H9 (cell line): Measurements from ENCODE around the gene LDHD. TPM values are rescaled to one million over a fixed set of nuclear protein-coding genes. Genes with fewer than 3 reads are reported as not detected.

Source experiments
- DNase-seq: peaks from one replicate; pipeline ENCODE4 v3.0.0-alpha.2; 2017
- H2AFZ ChIP-seq: one replicate; pipeline ENCODE4 v1.6.1; 2013; ENCODE audit warnings: mild to moderate bottlenecking, low read length, control low read depth, moderate library complexity
- H2AK5ac ChIP-seq: 2 replicates; pipeline ENCODE4 v1.6.1; 2013; ENCODE audit warnings: low read length, control low read depth, mixed read lengths; ENCODE audit not compliant: insufficient read length
- H2BK120ac ChIP-seq: one replicate; pipeline ENCODE4 v1.6.1; 2013; ENCODE audit warnings: low read depth, mild to moderate bottlenecking, low read length, control low read depth, inconsistent platforms; ENCODE audit not compliant: poor library complexity, severe bottlenecking
- H2BK12ac ChIP-seq: 2 replicates; pipeline ENCODE4 v1.6.1; 2013; ENCODE audit warnings: low read length, control low read depth, mixed read lengths, low read depth; ENCODE audit not compliant: insufficient read length
- H2BK15ac ChIP-seq: 2 replicates; pipeline ENCODE4 v1.6.1; 2013; ENCODE audit warnings: low read depth, low read length, control low read depth
- H2BK20ac ChIP-seq: one replicate; pipeline ENCODE4 v1.6.1; 2013; ENCODE audit warnings: low read depth, mild to moderate bottlenecking, low read length, control low read depth, inconsistent platforms; ENCODE audit not compliant: poor library complexity, severe bottlenecking
- H2BK5ac ChIP-seq: 2 replicates; pipeline ENCODE4 v1.6.1; 2013; ENCODE audit warnings: low read length, control low read depth, mixed read lengths; ENCODE audit not compliant: insufficient read length
- H3K14ac ChIP-seq: 2 replicates; pipeline ENCODE4 v1.6.1; 2013; ENCODE audit warnings: low read length, control low read depth; ENCODE audit not compliant: insufficient read depth
- H3K18ac ChIP-seq: 2 replicates; pipeline ENCODE4 v1.6.1; 2013; ENCODE audit warnings: low read depth, mild to moderate bottlenecking, mixed read lengths, low read length, control low read depth; ENCODE audit not compliant: insufficient read length
- H3K23ac ChIP-seq: 2 replicates; pipeline ENCODE4 v1.6.1; 2013; ENCODE audit warnings: low read length, control low read depth, mixed read lengths, low read depth; ENCODE audit not compliant: insufficient read length
- H3K23me2 ChIP-seq: 2 replicates; pipeline ENCODE4 v1.6.1; 2013; ENCODE audit warnings: low read depth, mild to moderate bottlenecking, mixed read lengths, low read length, control low read depth; ENCODE audit not compliant: insufficient read length, poor library complexity, severe bottlenecking
- H3K27ac ChIP-seq: 2 replicates; pipeline ENCODE4 v1.5.1; 2013; ENCODE audit warnings: low read length, control low read depth, mixed read lengths, low read depth; ENCODE audit not compliant: insufficient read length
- H3K27me3 ChIP-seq: 2 replicates; pipeline ENCODE4 v1.6.1; 2013; ENCODE audit warnings: low read length, control low read depth, inconsistent platforms; ENCODE audit not compliant: insufficient read depth
- H3K4ac ChIP-seq: 2 replicates; pipeline ENCODE4 v1.6.1; 2013; ENCODE audit warnings: low read depth, mild to moderate bottlenecking, control low read depth, inconsistent platforms, low read length, moderate library complexity
- H3K4me1 ChIP-seq: 2 replicates; pipeline ENCODE4 v1.6.1; 2013; ENCODE audit warnings: low read length, control low read depth, inconsistent platforms; ENCODE audit not compliant: insufficient read depth
- H3K4me2 ChIP-seq: 2 replicates; pipeline ENCODE4 v1.6.1; 2013; ENCODE audit warnings: low read length, control low read depth, mixed read lengths; ENCODE audit not compliant: insufficient read length, insufficient read depth
- H3K56ac ChIP-seq: 2 replicates; pipeline ENCODE4 v1.6.1; 2013; ENCODE audit warnings: low read depth, mild to moderate bottlenecking, mixed read lengths, low read length, control low read depth; ENCODE audit not compliant: insufficient read length
- H3K79me1 ChIP-seq: 2 replicates; pipeline ENCODE4 v1.6.1; 2013; ENCODE audit warnings: low read depth, mild to moderate bottlenecking, moderate library complexity, low read length, control low read depth, inconsistent platforms; ENCODE audit not compliant: insufficient read depth, poor library complexity, severe bottlenecking
- H3K79me2 ChIP-seq: 2 replicates; pipeline ENCODE4 v1.6.1; 2013; ENCODE audit warnings: low read length, control low read depth, inconsistent platforms; ENCODE audit not compliant: insufficient read depth
- H3K9ac ChIP-seq: 2 replicates; pipeline ENCODE4 v1.6.1; 2013; ENCODE audit warnings: low read length, control low read depth, mixed read lengths; ENCODE audit not compliant: insufficient read length; ENCODE audit errors: extremely low read depth
- H3K9me3 ChIP-seq: one replicate; pipeline ENCODE4 v1.6.1; 2013; ENCODE audit warnings: low read depth, low read length, inconsistent platforms; ENCODE audit not compliant: control insufficient read depth
- H3T11ph ChIP-seq: one replicate; pipeline ENCODE4 v1.6.1; 2013; ENCODE audit warnings: mild to moderate bottlenecking, low read length, control low read depth, inconsistent platforms
- H4K20me1 ChIP-seq: one replicate; pipeline ENCODE4 v1.6.1; 2013; ENCODE audit not compliant: control insufficient read depth, insufficient read length, insufficient read depth
- H4K5ac ChIP-seq: 2 replicates; pipeline ENCODE4 v1.6.1; 2013; ENCODE audit warnings: low read depth, mild to moderate bottlenecking, mixed read lengths, low read length, control low read depth; ENCODE audit not compliant: insufficient read length
- H4K8ac ChIP-seq: replicated peaks from 2 replicates; pipeline ENCODE4 v1.6.1; 2013; ENCODE audit warnings: low read length, control low read depth, mixed read lengths, low read depth; ENCODE audit not compliant: insufficient read length
- H4K91ac ChIP-seq: 2 replicates; pipeline ENCODE4 v1.6.1; 2013; ENCODE audit warnings: low read depth, mild to moderate bottlenecking, moderate library complexity, mixed read lengths, low read length, control low read depth; ENCODE audit not compliant: insufficient read length
- H3K27ac Mint-ChIP-seq, 3 experiments: 2 replicates in 2 of 3; 3 replicates in 1 of 3; pipeline ENCODE4 v1.8.0; 2020 to 2021; ENCODE audit warnings: mixed read lengths in 3 of 3, mild to moderate bottlenecking in 1 of 3, moderate library complexity in 1 of 3
- H3K27me3 Mint-ChIP-seq: 2 replicates; pipeline ENCODE4 v1.8.0; 2021; ENCODE audit warnings: low read depth, mild to moderate bottlenecking, moderate library complexity, mixed read lengths
- H3K36me3 Mint-ChIP-seq, 3 experiments: 2 replicates in 2 of 3; 3 replicates in 1 of 3; pipeline ENCODE4 v1.8.0; 2020 to 2021; ENCODE audit warnings: low read depth in 3 of 3, mixed read lengths in 3 of 3; ENCODE audit not compliant: insufficient read depth in 1 of 3
- H3K4me1 Mint-ChIP-seq, 2 experiments: 2 replicates each; pipeline ENCODE4 v1.8.0; 2020; ENCODE audit warnings: mixed read lengths in 2 of 2
- H3K4me3 Mint-ChIP-seq, 2 experiments: 2 replicates in 1 of 2; 3 replicates in 1 of 2; pipeline ENCODE4 v1.8.0; 2020 to 2021; ENCODE audit warnings: mild to moderate bottlenecking in 2 of 2, mixed read lengths in 2 of 2, moderate library complexity in 1 of 2
- H3K9me3 Mint-ChIP-seq, 2 experiments: 2 replicates in 1 of 2; 3 replicates in 1 of 2; pipeline ENCODE4 v1.8.0; 2020; ENCODE audit warnings: mild to moderate bottlenecking in 2 of 2, mixed read lengths in 2 of 2, moderate library complexity in 1 of 2
- WGBS: extraction: QIAGEN DNeasy Blood & Tissue Kit; methylation state at CpG from one replicate; pipeline ENCODE4 v1.1.7; 2013; ENCODE audit warnings: missing lambda C conversion rate, low lambda C conversion rate, mixed read lengths; ENCODE audit not compliant: insufficient read length; ENCODE audit errors: extremely low coverage; 5-methylcytosine and 5-hydroxymethylcytosine counted together
- total RNA-seq: library from RNA; stranded (reverse); gene quantifications from 2 replicates; pipeline ENCODE4 v1.2.1, GENCODE V29; 2021
- TF ChIP-seq, protein P1 (sequence below): fragments of 200-600 bp; sonication (generic); conservative IDR thresholded peaks from 3 replicates; pipeline ENCODE4 v1.8.0; 2021; ENCODE audit warnings: antibody characterized with exemption, mild to moderate bottlenecking

The LDHD gene
- total RNA-seq, 1 experiment from 2014 or later = 14.7 TPM

DNA sequence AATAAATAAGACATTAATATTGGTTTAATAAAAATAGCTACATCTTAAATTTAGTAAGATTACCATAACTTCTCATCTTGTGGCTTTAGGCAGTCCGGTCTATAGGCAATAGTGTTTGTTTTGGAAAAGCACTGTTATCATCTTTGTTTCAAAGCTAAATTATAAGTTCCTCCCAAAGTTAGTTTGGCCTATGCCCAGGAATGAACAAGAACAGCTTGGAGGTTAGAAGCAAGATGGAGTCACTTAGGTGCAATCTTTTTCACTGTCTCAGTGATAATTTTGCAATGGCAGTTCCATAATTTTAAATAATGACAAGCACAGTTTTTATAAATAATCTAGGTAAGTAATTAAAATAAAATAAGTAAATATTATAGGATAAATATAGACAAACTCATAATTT is 6.0 kb upstream of the LDHD start:
- Histone ChIP-seq H3K79me2 (no peaks in the 10 kb centered on the region), H2BK15ac (no peak overlapping the region), H3K27ac (no peak overlapping the region), H3K4me2 (no peak overlapping the region), H2BK120ac (no peak overlapping the region), H3T11ph (no peak overlapping the region), H3K9me3 (peaks cover 5% of the 10 kb centered on the region), H2BK5ac (no peak overlapping the region), H3K79me1 (no peaks in the 10 kb centered on the region), H4K5ac (no peak overlapping the region), H3K4ac (no peak overlapping the region), H3K14ac (no peak overlapping the region), H3K23me2 (no peaks in the 10 kb centered on the region), H3K27me3 (no peaks in the 10 kb centered on the region), H2BK20ac (no peak overlapping the region), H2BK12ac (no peak overlapping the region), H3K56ac (no peak overlapping the region), H2AK5ac (no peak overlapping the region), H3K23ac (no peak overlapping the region), H3K4me1 (peaks cover 2% of the 10 kb centered on the region; the same call in 1 of the 2 replicates), H4K20me1 (no peaks in the 10 kb centered on the region), H4K8ac (no peak overlapping the region), H2AFZ (no peak overlapping the region), H4K91ac (no peak overlapping the region), H3K18ac (no peak overlapping the region), H3K9ac (no peak overlapping the region)
- Mint-ChIP-seq H3K36me3 (peaks cover 18 to 25% (median 23%) of the 10 kb centered on the region in 3 experiments), H3K27ac (no peak overlapping the region), H3K9me3 (peaks cover 33 to 39% of the 10 kb centered on the region in 2 experiments), H3K4me3 (no peak overlapping the region), H3K27me3 (peaks cover 4% of the 10 kb centered on the region; the same call in 1 of the 2 replicates), H3K4me1 (peaks cover 21 to 33% of the 10 kb centered on the region in 2 experiments)
- WGBS = no CpG with 5 or more reads among the region's 1 CpG
- TF ChIP-seq, protein P1, sequence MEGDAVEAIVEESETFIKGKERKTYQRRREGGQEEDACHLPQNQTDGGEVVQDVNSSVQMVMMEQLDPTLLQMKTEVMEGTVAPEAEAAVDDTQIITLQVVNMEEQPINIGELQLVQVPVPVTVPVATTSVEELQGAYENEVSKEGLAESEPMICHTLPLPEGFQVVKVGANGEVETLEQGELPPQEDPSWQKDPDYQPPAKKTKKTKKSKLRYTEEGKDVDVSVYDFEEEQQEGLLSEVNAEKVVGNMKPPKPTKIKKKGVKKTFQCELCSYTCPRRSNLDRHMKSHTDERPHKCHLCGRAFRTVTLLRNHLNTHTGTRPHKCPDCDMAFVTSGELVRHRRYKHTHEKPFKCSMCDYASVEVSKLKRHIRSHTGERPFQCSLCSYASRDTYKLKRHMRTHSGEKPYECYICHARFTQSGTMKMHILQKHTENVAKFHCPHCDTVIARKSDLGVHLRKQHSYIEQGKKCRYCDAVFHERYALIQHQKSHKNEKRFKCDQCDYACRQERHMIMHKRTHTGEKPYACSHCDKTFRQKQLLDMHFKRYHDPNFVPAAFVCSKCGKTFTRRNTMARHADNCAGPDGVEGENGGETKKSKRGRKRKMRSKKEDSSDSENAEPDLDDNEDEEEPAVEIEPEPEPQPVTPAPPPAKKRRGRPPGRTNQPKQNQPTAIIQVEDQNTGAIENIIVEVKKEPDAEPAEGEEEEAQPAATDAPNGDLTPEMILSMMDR = no peak
- DNase-seq = no peak
